ENCODE measurements around the gene CCM2L. TPM values are rescaled to one million over a fixed set of nuclear protein-coding genes. Genes with fewer than 3 reads are reported as not detected.

CCM2L gene
- total and polyA plus RNA-seq, 9 of the 15 experiments (the other 6 are each of a cell fraction or from before 2014, with no cell fraction given): 0.04 TPM; not detected in 8

DNA sequence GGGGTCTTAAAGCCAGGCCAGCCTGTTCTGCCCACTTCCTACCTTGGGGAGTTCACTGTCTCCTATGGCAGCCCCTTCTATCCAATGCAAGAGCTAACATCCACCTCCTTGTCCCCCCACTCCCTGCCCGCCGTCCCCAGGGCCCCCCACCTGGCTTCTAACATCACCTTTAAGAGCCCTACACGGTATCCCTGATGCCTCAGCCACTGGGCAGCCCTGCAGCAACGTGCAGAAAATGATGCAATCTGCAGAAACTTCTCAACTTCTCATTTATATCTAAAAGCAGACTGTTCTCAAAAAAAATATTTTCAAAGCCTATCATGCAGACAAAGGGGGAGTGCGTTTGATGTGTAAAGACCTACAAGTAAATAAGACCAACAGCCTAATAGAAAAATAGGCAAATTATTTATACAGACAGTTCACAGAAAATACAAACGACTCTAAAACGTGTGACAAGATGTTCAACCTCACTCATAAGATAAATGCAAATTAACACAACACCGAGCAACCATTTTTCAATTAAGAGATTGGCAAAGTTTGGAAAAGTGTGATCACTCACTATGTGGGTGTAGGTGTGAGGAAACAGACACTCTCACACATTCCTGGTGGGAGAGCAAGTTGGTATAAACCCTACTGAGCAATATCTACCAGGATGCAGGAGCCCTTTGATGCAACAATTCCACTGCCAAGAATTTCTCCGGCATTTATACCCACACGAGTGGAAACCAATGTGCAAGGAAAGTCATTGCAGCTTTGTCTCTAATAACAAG is 26.7 kb downstream of the CCM2L start (continued):
- TF ChIP-seq, protein P1, sequence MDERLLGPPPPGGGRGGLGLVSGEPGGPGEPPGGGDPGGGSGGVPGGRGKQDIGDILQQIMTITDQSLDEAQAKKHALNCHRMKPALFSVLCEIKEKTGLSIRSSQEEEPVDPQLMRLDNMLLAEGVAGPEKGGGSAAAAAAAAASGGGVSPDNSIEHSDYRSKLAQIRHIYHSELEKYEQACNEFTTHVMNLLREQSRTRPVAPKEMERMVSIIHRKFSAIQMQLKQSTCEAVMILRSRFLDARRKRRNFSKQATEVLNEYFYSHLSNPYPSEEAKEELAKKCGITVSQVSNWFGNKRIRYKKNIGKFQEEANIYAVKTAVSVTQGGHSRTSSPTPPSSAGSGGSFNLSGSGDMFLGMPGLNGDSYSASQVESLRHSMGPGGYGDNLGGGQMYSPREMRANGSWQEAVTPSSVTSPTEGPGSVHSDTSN (CRISPR knock-in tag; IDR thresholded peaks at IDR 0.05; ENCODE audit: low read depth): no peak
- TF ChIP-seq, protein P1 (tag; conservative IDR thresholded peaks at IDR 0.05; ENCODE audit: low read depth): no peak
- TF ChIP-seq, protein P2, sequence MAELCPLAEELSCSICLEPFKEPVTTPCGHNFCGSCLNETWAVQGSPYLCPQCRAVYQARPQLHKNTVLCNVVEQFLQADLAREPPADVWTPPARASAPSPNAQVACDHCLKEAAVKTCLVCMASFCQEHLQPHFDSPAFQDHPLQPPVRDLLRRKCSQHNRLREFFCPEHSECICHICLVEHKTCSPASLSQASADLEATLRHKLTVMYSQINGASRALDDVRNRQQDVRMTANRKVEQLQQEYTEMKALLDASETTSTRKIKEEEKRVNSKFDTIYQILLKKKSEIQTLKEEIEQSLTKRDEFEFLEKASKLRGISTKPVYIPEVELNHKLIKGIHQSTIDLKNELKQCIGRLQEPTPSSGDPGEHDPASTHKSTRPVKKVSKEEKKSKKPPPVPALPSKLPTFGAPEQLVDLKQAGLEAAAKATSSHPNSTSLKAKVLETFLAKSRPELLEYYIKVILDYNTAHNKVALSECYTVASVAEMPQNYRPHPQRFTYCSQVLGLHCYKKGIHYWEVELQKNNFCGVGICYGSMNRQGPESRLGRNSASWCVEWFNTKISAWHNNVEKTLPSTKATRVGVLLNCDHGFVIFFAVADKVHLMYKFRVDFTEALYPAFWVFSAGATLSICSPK (IDR thresholded peaks at IDR 0.05; ENCODE audit: borderline replicate concordance): no peak
- peak; percentile 66; the same call in 1 of the 2 replicates for TF ChIP-seq ZNF197 (CRISPR knock-in tag; IDR thresholded peaks at IDR 0.05; ENCODE audit: low read depth)
- TF ChIP-seq ZNF785 (CRISPR knock-in tag; IDR thresholded peaks at IDR 0.05): no peak
- TF ChIP-seq GABPB2 (CRISPR knock-in tag; conservative IDR thresholded peaks at IDR 0.05): no peak
- no peak for TF ChIP-seq GABPB1 (CRISPR knock-in tag; IDR thresholded peaks at IDR 0.05)
- no peak for TF ChIP-seq NFE2 (IDR thresholded peaks at IDR 0.05; ENCODE audit: low read depth)
- TF ChIP-seq, protein P3, sequence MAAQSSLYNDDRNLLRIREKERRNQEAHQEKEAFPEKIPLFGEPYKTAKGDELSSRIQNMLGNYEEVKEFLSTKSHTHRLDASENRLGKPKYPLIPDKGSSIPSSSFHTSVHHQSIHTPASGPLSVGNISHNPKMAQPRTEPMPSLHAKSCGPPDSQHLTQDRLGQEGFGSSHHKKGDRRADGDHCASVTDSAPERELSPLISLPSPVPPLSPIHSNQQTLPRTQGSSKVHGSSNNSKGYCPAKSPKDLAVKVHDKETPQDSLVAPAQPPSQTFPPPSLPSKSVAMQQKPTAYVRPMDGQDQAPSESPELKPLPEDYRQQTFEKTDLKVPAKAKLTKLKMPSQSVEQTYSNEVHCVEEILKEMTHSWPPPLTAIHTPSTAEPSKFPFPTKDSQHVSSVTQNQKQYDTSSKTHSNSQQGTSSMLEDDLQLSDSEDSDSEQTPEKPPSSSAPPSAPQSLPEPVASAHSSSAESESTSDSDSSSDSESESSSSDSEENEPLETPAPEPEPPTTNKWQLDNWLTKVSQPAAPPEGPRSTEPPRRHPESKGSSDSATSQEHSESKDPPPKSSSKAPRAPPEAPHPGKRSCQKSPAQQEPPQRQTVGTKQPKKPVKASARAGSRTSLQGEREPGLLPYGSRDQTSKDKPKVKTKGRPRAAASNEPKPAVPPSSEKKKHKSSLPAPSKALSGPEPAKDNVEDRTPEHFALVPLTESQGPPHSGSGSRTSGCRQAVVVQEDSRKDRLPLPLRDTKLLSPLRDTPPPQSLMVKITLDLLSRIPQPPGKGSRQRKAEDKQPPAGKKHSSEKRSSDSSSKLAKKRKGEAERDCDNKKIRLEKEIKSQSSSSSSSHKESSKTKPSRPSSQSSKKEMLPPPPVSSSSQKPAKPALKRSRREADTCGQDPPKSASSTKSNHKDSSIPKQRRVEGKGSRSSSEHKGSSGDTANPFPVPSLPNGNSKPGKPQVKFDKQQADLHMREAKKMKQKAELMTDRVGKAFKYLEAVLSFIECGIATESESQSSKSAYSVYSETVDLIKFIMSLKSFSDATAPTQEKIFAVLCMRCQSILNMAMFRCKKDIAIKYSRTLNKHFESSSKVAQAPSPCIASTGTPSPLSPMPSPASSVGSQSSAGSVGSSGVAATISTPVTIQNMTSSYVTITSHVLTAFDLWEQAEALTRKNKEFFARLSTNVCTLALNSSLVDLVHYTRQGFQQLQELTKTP (IDR thresholded peaks at IDR 0.05; ENCODE audit: low read depth in 1 of 2, partially characterized antibody in 2 of 2): no peak
- TF ChIP-seq TAL1 (IDR thresholded peaks at IDR 0.05): no peak
- TF ChIP-seq POLR2AphosphoS2 (IDR thresholded peaks at IDR 0.05; ENCODE audit: low read length): no peak
- no peak for TF ChIP-seq STAG1 (CRISPR knock-in tag; IDR thresholded peaks at IDR 0.05; ENCODE audit: borderline replicate concordance)
- TF ChIP-seq, protein P4, sequence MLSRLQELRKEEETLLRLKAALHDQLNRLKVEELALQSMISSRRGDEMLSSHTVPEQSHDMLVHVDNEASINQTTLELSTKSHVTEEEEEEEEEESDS (CRISPR knock-in tag; IDR thresholded peaks at IDR 0.05): no peak
- TF ChIP-seq ZNF165 (CRISPR knock-in tag; IDR thresholded peaks at IDR 0.05; ENCODE audit: borderline replicate concordance): no peak
- TF ChIP-seq ZNF668 (CRISPR knock-in tag; IDR thresholded peaks at IDR 0.05): no peak
- TF ChIP-seq MEIS2 (IDR thresholded peaks at IDR 0.05; ENCODE audit: partially characterized antibody): no peak
- 0 out of 2 replicates have a peak, but pooled peaks have one; percentile 19 for TF ChIP-seq ZNF311 (CRISPR knock-in tag; IDR thresholded peaks at IDR 0.05)
- TF ChIP-seq BHLHE40 (IDR thresholded peaks at IDR 0.05; ENCODE audit: low read length): no peak
- no peak for TF ChIP-seq PHF20 (IDR thresholded peaks at IDR 0.05; ENCODE audit: partially characterized antibody)
- TF ChIP-seq DNMT1 (IDR thresholded peaks at IDR 0.05): no peak

Data from K562 (cell line).